Putamen (tissue), 1 donor: Measurements from ENCODE around the gene TNNT2.

Experiments
- DNase-seq: peaks from one replicate; pipeline ENCODE4 v3.0.0-alpha.2; 2016; ENCODE audit warnings: low spot score

The TNNT2 gene

GRCh38 chr1:201377611-201378092 lies at the start of gene TNNT2:
TNNT2 (minus strand) TSS chr1:201377680; CDS start chr1:201373254, 4,426 bp downstream.
- no peak for DNase-seq

GRCh38 chr1:201426479-201427310 lies 49.2 kb upstream of the TNNT2 start:
- no peak for DNase-seq

- no peak for DNase-seq
Measured at GRCh38 chr1:201424146-201424545, 46.7 kb upstream of the TNNT2 start.

- DNase-seq, result no peak
Measured at GRCh38 chr1:201423655-201424054, 46.2 kb upstream of the TNNT2 start.

- no peak for DNase-seq
Measured at GRCh38 chr1:201422436-201423030, 45.1 kb upstream of the TNNT2 start.

- no peak for DNase-seq
Measured at GRCh38 chr1:201422026-201422425, 44.5 kb upstream of the TNNT2 start.

- no peak for DNase-seq
Measured at GRCh38 chr1:201421041-201421440, 43.6 kb upstream of the TNNT2 start.

GRCh38 chr1:201420608-201421002 lies 43.1 kb upstream of the TNNT2 start:
- DNase-seq, result no peak

GRCh38 chr1:201419746-201420607 lies 42.5 kb upstream of the TNNT2 start:
- no peak for DNase-seq

GRCh38 chr1:201419256-201419655 lies 41.8 kb upstream of the TNNT2 start:
- no peak for DNase-seq

- no peak for DNase-seq
Measured at GRCh38 chr1:201418461-201418860, 41.0 kb upstream of the TNNT2 start.

- no peak for DNase-seq
Measured at GRCh38 chr1:201414051-201414738, 36.7 kb upstream of the TNNT2 start.

GRCh38 chr1:201411292-201411691 lies 33.8 kb upstream of the TNNT2 start:
- DNase-seq, result no peak

GRCh38 chr1:201409440-201409839 lies 32.0 kb upstream of the TNNT2 start:
- no peak for DNase-seq

- DNase-seq, result no peak
Measured at GRCh38 chr1:201408834-201409200, 31.3 kb upstream of the TNNT2 start.

GRCh38 chr1:201408176-201408833 lies 30.8 kb upstream of the TNNT2 start:
- peak; percentile 21 for DNase-seq

GRCh38 chr1:201406831-201407406 lies 29.4 kb upstream of the TNNT2 start:
- DNase-seq, result no peak

GRCh38 chr1:201405484-201405831 lies 28.0 kb upstream of the TNNT2 start:
- no peak for DNase-seq

GRCh38 chr1:201404722-201405483 lies 27.4 kb upstream of the TNNT2 start:
- DNase-seq, result no peak

GRCh38 chr1:201404055-201404454 lies 26.6 kb upstream of the TNNT2 start:
- DNase-seq, result no peak
